Measurements from ENCODE around the gene HMG20B.
A peak's percentile ranks its signal among the peaks of the same experiment; 100 is the strongest.
"Not testable (repeated sequence)": the region's sequence is repeated elsewhere in the genome, so short reads cannot be mapped to it uniquely, and the experiment has no call there.

HMG20B gene

GRCh38 chr19:3556978-3557460 lies 15.7 kb upstream of the HMG20B start:
- DNase-seq = peak; percentile 19

- peak; percentile 95 for DNase-seq
These were observed 15.1 kb upstream of the HMG20B start, which contains the start of gene MFSD12 for GRCh38 chr19:3557461-3558248. MFSD12 (minus strand) TSS chr19:3557586; CDS start chr19:3557403, 183 bp downstream.

DNA sequence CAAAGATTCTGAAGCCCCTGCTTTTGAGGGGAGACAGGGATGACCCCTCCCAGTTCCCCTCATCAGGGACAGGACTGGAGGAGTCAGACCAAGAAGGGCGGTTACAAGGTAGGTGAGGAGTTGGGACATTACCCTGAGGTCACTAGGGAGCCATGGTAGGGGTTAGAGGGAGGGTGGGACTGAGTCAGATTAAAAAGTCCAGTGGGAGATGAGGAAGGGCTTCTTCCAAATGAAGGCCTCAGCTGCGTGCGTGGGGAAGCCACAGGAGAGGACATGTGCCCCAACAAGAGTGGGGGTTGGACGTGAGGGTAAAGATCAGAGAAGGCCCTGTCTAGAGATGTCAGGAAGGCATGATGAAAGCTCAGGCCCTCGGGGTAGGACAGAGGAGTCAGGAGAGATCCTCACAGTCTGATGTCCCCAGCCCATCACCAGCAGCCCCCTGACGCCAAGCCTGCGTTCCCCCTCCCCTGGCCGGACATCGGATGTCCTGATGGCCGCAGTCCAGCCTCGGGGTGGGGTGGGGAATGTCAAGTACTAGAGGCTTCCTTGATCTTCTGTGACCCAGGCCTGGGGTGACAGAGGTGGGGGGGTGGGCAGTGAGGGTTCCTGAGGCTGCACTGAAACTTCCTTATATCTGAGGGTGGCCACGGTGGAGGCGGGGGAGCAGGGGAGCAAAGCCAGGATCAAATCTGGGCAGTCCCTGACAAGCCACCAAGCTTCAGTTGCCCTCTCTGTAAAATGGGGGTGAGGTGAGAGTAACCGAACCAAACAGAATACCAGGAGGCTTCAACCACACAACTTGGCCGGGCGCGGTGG lies 8.8 kb upstream of the HMG20B start:
- DNase-seq = no peak

GRCh38 chr19:3565139-3565538 lies 7.6 kb upstream of the HMG20B start:
- DNase-seq = no peak

GRCh38 chr19:3570042-3570441 lies 2.7 kb upstream of the HMG20B start:
- DNase-seq = not testable (repeated sequence)

- no peak for DNase-seq
These were observed 2.1 kb upstream of the HMG20B start for GRCh38 chr19:3570606-3571011.

DNA sequence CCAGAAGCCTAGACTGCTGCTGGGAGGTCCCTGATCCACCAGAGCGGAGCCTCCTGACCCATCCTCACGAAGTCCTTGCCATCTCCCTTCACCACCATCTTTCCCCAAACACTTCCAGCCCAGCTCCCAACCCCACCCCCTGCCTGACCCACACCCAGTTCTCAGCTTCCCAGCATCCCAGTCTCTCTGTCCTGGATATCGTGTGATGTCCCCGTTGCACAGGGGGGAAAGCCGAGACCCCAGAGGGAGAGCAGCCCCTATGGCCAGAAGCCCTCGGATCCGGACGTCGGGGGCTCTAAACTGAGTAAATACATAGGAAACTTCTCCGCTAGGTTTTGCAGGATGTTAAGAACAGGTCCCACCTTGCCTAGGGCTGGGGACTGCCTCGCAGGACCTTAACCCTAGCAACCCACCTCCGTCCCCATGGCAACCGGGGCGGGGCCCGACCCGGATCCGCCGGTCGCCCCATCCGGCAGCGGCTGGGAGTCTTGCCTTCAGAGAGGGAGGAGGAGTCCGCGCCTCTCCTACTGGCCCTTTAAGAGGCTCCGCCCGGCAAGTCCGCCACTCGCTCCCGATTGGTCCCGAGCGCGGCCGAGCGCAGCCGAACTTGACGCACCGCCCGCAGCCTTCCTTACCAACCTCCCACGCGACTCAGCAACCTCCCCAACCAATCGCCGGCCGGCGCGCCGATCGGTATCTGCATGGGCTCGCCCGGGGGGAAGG lies 451 bp upstream of the HMG20B start:
- peak; percentile 99 for DNase-seq

DNA sequence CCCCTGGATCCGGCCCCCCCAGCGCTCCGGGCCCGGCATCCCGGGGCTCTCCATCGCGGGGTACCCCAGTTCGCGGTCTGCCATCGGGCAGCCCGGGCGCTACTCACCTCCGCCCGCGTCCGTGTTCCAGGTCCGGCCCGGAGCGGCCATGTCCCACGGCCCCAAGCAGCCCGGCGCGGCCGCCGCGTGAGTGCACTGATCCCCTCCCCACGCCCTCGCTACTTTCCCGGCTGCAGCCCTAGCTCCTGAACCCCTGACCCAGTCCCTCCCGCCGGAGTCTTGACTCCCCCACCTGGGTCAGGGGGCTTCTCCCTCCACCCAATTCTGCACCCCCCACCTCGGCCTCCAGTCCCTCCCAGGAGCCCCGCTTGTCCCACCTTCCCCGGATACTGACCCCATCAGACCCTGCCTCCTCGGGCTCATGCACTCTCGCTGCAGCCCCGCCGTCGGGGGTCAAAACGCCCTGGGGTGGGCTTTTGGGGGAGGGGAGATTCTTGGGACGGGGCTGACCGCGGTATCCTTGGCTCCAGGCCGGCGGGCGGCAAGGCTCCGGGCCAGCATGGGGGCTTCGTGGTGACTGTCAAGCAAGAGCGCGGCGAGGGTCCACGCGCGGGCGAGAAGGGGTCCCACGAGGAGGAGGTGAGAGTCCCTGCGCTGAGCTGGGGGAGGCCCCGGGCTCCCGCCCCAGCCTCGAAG lies 566 bp downstream of the HMG20B start:
- no peak for DNase-seq

GRCh38 chr19:3573858-3574637 lies 1.3 kb downstream of the HMG20B start:
- DNase-seq = peak; percentile 81

- DNase-seq = peak; percentile 10
These were observed 2.6 kb downstream of the HMG20B start for GRCh38 chr19:3575260-3575741.

DNA sequence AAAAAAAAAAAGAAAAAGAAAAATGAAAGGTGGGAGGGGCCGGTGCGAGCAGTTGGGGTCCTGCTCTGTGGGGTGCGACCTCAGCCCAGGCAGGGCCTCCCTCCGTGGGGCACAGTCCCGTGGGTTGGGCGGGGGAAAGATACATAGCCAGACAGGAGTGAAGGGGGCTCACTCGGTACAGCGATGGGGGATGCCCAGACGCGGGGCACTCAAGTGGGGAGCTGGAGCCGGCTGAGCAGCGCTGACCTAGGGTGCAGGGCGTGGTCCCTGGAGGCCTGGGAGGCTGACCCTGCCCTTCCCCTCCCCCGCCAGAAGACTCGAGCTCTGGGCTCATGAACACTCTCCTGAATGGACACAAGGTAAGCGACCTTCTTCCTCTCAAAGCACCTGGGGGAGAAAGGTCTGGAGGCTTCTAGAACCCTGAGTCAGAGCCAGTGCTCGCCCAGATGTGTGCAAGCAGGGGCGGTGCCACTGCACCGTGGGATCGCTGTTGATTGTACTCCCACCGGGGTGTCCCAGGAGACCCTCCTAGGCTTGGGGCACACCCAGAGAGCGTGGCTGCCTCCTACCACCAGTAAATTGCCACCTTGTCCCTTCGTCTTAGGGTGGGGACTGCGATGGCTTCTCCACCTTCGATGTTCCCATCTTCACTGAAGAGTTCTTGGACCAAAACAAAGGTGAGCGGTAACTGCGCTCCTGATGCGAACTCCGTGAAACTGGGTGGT lies 3.4 kb downstream of the HMG20B start:
- DNase-seq = no peak

DNA sequence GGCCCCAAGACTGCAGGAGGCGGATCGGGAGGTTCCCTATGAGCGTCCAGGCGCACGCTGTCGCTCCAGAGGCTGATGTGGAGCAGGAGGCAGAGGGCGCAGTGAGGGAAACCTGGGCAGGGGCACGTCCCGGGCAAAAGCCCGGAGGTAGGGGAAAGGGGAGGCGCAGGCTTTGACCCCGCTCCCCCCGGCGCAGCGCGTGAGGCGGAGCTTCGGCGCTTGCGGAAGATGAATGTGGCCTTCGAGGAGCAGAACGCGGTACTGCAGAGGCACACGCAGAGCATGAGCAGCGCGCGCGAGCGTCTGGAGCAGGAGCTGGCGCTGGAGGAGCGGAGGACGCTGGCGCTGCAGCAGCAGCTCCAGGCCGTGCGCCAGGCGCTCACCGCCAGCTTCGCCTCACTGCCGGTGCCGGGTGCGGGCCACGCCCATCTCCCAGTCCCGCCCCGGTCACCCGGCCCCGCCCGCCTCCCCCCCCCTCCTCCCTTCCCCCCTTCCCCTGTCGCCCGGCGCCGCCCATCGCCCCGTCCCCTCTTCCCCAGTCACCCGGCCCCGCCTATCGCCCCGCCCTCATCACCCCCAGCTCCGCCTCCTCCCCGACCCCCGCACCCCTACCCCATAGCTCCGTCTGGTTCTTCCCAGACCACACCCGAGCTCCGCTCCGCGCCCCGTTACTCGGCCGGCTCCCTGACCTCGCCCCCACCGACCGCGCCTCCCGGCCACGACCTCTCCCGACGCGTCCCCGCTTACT lies 4.1 kb downstream of the HMG20B start:
- DNase-seq = no peak

DNA sequence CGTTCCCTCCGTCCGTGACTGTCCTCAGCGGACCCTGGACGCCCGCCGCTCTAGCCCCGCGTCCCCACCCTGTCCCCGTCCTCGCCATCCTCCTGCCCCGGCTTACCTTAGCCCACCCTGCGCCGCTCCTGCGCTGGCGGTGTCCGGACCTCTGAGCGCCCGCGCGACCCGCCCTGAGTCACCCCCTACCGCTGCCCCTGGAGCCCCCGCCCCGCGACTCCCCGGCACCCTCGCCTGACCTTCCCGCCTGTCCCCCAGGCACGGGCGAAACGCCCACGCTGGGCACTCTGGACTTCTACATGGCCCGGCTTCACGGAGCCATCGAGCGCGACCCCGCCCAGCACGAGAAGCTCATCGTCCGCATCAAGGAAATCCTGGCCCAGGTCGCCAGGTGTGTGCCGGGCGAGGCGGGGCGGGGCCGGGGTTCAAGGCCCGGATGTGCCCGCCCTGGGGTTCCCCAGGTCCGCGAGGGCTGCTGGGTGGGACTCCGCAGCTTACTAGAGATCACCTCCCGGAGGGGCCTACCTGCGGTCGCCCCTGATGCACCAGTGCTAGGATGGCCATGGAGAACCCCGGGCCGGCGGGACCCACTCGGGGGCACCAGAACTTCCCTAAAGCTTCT lies 5.1 kb downstream of the HMG20B start:
- DNase-seq = no peak

DNA sequence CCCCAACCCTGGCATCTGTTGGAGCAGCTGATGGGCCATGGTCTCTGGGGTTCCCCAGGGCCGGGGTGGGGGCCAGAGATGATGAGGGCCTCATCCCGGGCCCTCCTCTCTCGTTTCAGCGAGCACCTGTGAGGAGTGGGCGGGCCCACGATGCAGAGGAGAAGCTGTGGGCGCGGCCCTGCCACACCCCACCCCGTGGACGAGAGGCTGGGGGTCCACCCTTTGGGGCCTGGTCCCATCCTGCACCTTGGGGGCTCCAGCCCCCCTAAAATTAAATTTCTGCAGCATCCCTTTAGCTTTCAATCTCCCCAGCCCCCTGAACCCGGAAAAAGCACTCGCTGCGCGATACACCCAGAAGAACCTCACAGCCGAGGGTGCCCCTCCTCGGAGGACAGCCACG lies 5.6 kb downstream of the HMG20B start:
- no peak for DNase-seq

DNA sequence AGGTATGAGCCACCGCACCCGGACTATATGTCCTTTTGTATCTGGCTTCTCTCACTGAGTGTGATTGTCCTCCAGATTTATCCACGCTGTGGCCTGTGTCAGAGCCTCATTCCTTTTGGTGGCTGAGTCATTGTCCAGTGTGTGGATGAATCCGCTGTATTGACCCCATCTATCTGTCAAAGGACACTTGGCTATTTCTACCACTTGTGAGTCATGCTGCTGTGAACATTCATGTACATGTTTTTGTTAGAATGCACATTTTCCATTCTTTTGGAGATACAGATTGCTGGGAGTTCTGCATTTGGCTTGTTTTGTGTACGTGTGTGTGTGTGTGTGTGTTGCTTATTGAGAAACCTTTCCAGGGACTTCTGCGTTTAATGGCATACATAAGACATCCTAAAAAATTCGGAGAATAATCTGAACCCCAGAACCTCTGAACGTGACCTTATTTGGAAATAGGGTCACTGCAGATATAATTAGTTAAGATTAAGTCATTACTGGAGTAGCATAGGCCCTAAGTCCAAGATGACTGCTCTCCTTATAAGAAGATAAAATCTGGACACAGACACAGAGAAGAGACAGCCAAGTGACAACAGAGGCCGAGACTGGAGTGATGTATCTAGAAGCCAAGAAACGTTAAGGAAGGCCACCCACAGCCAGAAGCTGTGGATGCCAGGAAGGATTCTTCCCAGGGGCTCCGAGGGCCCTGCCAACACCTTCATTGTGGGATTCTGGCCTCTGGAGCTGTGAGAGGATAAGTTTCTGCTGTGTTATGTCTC lies 7.6 kb downstream of the HMG20B start:
- DNase-seq = no peak

DNA sequence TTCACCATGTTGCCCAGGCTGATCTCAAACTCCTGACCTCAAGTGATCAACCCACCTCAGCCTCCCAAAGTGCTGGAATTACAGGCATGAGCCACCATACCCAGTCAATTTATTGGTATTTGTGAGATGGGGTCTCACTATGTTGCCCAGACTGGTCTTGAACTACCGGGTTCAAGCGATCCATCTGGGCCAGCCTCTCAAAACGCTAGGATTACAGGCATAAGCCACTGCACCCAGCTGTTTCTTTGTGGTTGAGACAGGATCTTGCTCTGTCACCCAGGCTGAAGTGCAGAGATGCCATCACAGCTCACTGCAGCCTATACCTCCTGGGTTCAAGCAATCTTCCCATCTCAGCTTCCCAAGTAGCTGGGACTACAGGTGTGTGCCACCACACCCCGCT lies 9.0 kb downstream of the HMG20B start:
- not testable (repeated sequence) for DNase-seq

DNA sequence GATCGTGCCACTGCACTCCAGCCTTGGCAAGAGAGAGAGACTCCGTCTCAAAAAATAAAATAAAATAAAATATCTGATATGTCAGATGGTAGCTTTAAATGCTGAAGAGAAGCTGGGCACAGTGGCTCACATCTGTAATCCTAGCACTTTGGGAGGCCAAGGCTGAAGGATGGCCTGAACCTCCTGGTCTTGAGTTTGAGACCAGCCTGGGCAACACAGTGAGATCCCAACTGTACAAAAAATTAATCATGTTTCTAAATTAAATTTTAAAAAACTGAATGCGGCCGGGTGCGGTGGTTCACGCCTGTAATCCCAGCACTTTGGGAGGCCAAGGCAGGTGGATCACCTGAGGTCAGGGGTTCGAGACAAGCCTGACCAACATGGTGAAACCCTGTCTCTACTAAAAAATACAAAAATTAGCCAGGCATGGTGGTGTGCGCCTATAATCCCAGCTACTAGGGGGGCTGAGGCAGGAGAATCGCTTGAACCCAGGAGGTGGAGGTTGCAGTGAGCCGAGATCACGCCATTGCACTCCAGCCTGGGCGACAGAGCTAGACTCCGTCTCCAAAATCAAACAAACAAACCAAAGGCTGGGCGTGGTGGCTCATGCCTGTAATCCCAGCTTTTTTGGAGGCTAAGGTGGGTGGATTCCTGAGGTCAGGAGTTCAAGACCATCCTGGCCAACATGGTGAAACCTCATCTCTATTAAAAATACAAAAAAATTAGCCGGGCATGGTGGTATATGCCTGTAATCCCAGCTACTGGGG lies 11.5 kb downstream of the HMG20B start:
- DNase-seq = not testable (repeated sequence)

Data from COR-L47 (cell line).